ENCODE measurements around the gene NISCH. TPM values are rescaled to one million over a fixed set of nuclear protein-coding genes. Genes with fewer than 3 reads are reported as not detected.

NISCH gene
- total RNA-seq, 1 donor from 2014 or later, result 48.3 TPM

GRCh38 chr3:52501046-52501445 lies 45.6 kb downstream of the NISCH start:
- no peak for ATAC-seq
- no peak for DNase-seq
- intact Hi-C loops (cut with micrococcal nuclease), result no loop called here

GRCh38 chr3:52502001-52502400 lies 46.6 kb downstream of the NISCH start:
- intact Hi-C loops (cut with micrococcal nuclease), result no loop called here
- ATAC-seq (no peak), DNase-seq (no peak)

GRCh38 chr3:52502808-52503350 lies 47.5 kb downstream of the NISCH start:
- DNase-seq, result no peak
- no peak for ATAC-seq
- intact Hi-C loops (cut with micrococcal nuclease), result no loop called here

- ATAC-seq, result no peak
- no peak for DNase-seq
- intact Hi-C loops (cut with micrococcal nuclease), result no loop called here
Measured at GRCh38 chr3:52503788-52504424, 48.5 kb downstream of the NISCH start.

- DNase-seq (no peak), ATAC-seq (no peak)
- intact Hi-C loops (cut with micrococcal nuclease), result no loop called here
Measured at GRCh38 chr3:52504977-52505376, 49.6 kb downstream of the NISCH start.

GRCh38 chr3:52506266-52506966 lies 51.0 kb downstream of the NISCH start:
- no peak for ATAC-seq
- intact Hi-C loops (cut with micrococcal nuclease), result no loop called here
- no peak for DNase-seq

- no peak for DNase-seq
- no peak for ATAC-seq
- intact Hi-C loops (cut with micrococcal nuclease), result no loop called here
Measured at GRCh38 chr3:52507359-52507758, 52.0 kb downstream of the NISCH start.

- intact Hi-C loops (cut with micrococcal nuclease), result no loop called here
- no peak for ATAC-seq
- DNase-seq, result no peak
Measured at GRCh38 chr3:52509753-52510328, 54.4 kb downstream of the NISCH start.

GRCh38 chr3:52511509-52511908 lies 56.1 kb downstream of the NISCH start:
- intact Hi-C loops (cut with micrococcal nuclease), result no loop called here
- ATAC-seq (no peak), DNase-seq (no peak)

- ATAC-seq (no peak), DNase-seq (no peak)
- intact Hi-C loops (cut with micrococcal nuclease), result no loop called here
Measured at GRCh38 chr3:52512105-52512504, 56.7 kb downstream of the NISCH start.

- intact Hi-C loops (cut with micrococcal nuclease), result no loop called here
- ATAC-seq (no peak), DNase-seq (no peak)
Measured at GRCh38 chr3:52512727-52513126, 57.3 kb downstream of the NISCH start.

- intact Hi-C loops (cut with micrococcal nuclease), result no loop called here
- no peak for ATAC-seq
- DNase-seq, result no peak
Measured at GRCh38 chr3:52513281-52513680, 57.9 kb downstream of the NISCH start.

GRCh38 chr3:52514576-52514975 lies 59.2 kb downstream of the NISCH start:
- DNase-seq (no peak), ATAC-seq (no peak)
- intact Hi-C loops (cut with micrococcal nuclease), result no loop called here

- ATAC-seq (no peak), DNase-seq (no peak)
- intact Hi-C loops (cut with micrococcal nuclease), result no loop called here
Measured at GRCh38 chr3:52515192-52515591, 59.8 kb downstream of the NISCH start.

GRCh38 chr3:52516509-52517195 lies 61.2 kb downstream of the NISCH start:
- ATAC-seq, result no peak
- no peak for DNase-seq
- intact Hi-C loops (cut with micrococcal nuclease), result no loop called here

- intact Hi-C loops (cut with micrococcal nuclease), result no loop called here
- ATAC-seq (no peak), DNase-seq (no peak)
Measured at GRCh38 chr3:52517796-52518722, 62.7 kb downstream of the NISCH start.

GRCh38 chr3:52518723-52519444 lies 63.5 kb downstream of the NISCH start:
- DNase-seq, result peak; percentile 63
- intact Hi-C loops (cut with micrococcal nuclease), result no loop called here

GRCh38 chr3:52519445-52520140 lies 64.2 kb downstream of the NISCH start:
- intact Hi-C loops (cut with micrococcal nuclease), result no loop called here
- DNase-seq (no peak), ATAC-seq (no peak)

More at GRCh38 chr3:52518723-52519444, 63.5 kb downstream of the NISCH start:
- ATAC-seq, result peak; percentile 44
